Ishikawa (cell line): ENCODE data around the gene NBAS.

ENCODE experiments used
- CEBPB ChIP-seq: IDR thresholded peaks from 2 replicates; pipeline ENCODE4 v1.6.1; 2012
- CREB1 ChIP-seq: IDR thresholded peaks from 2 replicates; pipeline ENCODE4 v1.6.1; 2012; ENCODE audit warnings: low read depth
- EGR1 ChIP-seq: IDR thresholded peaks from 2 replicates; pipeline ENCODE4 v1.6.1; 2012
- EP300 ChIP-seq: IDR thresholded peaks from 2 replicates; pipeline ENCODE4 v1.6.1; 2012; ENCODE audit warnings: borderline replicate concordance
- FOXM1 ChIP-seq: IDR thresholded peaks from 2 replicates; pipeline ENCODE4 v1.6.1; 2012; ENCODE audit warnings: low read depth, borderline replicate concordance
- NFIC ChIP-seq: IDR thresholded peaks from 2 replicates; pipeline ENCODE4 v1.6.1; 2012
- RAD21 ChIP-seq: IDR thresholded peaks from 2 replicates; pipeline ENCODE4 v1.6.1; 2012; ENCODE audit warnings: low read depth
- TAF1 ChIP-seq: IDR thresholded peaks from 2 replicates; pipeline ENCODE4 v1.6.1; 2012; ENCODE audit warnings: low read depth, mild to moderate bottlenecking
- TCF12 ChIP-seq: IDR thresholded peaks from 2 replicates; pipeline ENCODE4 v1.6.1; 2012; ENCODE audit warnings: low read depth
- TEAD4 ChIP-seq: IDR thresholded peaks from 2 replicates; pipeline ENCODE4 v1.6.1; 2012
- YY1 ChIP-seq: IDR thresholded peaks from 2 replicates; pipeline ENCODE4 v1.6.1; 2012; ENCODE audit warnings: low read depth
- ZBTB7A ChIP-seq: IDR thresholded peaks from 2 replicates; pipeline ENCODE4 v1.6.1; 2012; ENCODE audit warnings: low read depth
- TF ChIP-seq, protein P1 (sequence below): IDR thresholded peaks from 2 replicates; pipeline ENCODE4 v1.6.1; 2012; ENCODE audit warnings: low read depth, mild to moderate bottlenecking
- TF ChIP-seq, protein P2 (sequence below): IDR thresholded peaks from 2 replicates; pipeline ENCODE4 v1.6.1; 2012
- TF ChIP-seq, protein P3 (sequence below): IDR thresholded peaks from 2 replicates; pipeline ENCODE4 v1.6.1; 2012

NBAS gene

DNA sequence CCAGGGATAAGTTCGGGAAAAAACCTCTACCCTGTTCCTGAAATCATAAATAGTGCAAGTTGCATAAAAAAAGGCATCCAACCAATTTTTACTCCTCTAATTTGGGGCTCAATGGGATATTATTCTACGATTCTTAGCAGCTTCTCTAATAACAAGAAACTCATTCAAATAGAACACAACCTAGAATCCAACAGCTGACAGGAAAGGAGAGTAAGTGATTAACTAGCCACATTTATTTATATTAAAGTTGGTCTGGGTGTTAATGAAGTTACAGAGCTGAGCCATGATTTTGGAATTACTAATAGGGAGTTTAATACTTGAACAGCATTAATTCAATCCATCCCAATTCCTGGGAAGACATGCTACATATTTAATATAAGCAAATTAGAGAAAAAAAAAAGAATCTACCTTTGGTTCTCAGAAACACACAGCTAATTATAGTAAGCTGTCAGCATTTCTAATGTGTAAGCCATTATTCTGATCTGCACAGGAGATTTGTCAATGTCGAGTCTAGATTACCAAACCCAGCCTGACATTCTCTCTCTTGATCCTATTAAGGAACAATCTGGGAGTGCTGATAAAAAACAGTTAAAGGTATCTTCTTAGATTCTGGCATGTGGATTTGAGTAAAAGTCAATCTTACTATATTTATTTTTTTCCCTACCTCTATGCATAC, 267.7 kb downstream of the NBAS start:
- TF ChIP-seq TEAD4 (no peak), FOXM1 (no peak), TCF12 (no peak), EGR1 (no peak), ZBTB7A (no peak), NFIC (no peak), CEBPB (no peak), CREB1 (no peak), RAD21 (no peak), EP300 (no peak), YY1 (no peak), TAF1 (no peak)
- TF ChIP-seq, protein P1, sequence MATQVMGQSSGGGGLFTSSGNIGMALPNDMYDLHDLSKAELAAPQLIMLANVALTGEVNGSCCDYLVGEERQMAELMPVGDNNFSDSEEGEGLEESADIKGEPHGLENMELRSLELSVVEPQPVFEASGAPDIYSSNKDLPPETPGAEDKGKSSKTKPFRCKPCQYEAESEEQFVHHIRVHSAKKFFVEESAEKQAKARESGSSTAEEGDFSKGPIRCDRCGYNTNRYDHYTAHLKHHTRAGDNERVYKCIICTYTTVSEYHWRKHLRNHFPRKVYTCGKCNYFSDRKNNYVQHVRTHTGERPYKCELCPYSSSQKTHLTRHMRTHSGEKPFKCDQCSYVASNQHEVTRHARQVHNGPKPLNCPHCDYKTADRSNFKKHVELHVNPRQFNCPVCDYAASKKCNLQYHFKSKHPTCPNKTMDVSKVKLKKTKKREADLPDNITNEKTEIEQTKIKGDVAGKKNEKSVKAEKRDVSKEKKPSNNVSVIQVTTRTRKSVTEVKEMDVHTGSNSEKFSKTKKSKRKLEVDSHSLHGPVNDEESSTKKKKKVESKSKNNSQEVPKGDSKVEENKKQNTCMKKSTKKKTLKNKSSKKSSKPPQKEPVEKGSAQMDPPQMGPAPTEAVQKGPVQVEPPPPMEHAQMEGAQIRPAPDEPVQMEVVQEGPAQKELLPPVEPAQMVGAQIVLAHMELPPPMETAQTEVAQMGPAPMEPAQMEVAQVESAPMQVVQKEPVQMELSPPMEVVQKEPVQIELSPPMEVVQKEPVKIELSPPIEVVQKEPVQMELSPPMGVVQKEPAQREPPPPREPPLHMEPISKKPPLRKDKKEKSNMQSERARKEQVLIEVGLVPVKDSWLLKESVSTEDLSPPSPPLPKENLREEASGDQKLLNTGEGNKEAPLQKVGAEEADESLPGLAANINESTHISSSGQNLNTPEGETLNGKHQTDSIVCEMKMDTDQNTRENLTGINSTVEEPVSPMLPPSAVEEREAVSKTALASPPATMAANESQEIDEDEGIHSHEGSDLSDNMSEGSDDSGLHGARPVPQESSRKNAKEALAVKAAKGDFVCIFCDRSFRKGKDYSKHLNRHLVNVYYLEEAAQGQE, result no peak
- TF ChIP-seq, protein P2, sequence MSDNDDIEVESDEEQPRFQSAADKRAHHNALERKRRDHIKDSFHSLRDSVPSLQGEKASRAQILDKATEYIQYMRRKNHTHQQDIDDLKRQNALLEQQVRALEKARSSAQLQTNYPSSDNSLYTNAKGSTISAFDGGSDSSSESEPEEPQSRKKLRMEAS, result no peak
- TF ChIP-seq, protein P3, sequence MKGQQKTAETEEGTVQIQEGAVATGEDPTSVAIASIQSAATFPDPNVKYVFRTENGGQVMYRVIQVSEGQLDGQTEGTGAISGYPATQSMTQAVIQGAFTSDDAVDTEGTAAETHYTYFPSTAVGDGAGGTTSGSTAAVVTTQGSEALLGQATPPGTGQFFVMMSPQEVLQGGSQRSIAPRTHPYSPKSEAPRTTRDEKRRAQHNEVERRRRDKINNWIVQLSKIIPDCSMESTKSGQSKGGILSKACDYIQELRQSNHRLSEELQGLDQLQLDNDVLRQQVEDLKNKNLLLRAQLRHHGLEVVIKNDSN, result no peak

DNA sequence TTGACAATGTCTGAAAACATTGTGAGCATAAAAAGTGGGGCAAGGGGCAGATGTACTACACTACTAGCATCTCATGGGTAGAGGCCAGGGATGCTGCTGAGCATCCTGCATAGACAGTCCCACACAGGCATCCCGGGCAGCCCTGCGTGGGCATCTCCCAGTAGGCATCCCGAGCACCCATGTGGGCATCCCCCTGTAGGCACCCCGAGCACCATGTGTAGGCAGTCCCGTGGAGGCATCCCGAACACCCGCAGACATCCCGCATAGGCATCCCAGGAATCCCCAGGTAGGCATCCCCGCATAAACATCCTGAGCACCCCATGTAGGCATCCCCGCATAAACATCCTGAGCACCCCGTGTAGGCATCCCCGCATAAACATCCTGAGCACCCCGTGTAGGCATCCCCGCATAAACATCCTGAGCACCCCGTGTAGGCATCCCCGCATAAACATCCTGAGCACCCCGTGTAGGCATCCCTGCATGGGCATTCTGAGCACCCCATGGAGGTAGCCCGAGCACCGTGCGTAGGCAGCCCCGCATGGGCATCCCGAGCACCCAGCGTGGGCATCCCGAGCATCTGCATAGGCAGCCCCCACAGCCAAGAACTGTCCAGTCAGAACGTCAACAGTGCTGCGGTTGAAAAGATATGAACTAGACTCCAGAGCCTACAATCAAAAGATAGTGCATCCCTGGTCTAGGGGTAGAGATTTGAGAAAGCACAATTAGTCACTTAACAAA, 273.5 kb downstream of the NBAS start:
- TF ChIP-seq TEAD4 (no peak), YY1 (no peak), TAF1 (no peak)
- TF ChIP-seq, protein P2, result no peak
- TF ChIP-seq, protein P1, result no peak

DNA sequence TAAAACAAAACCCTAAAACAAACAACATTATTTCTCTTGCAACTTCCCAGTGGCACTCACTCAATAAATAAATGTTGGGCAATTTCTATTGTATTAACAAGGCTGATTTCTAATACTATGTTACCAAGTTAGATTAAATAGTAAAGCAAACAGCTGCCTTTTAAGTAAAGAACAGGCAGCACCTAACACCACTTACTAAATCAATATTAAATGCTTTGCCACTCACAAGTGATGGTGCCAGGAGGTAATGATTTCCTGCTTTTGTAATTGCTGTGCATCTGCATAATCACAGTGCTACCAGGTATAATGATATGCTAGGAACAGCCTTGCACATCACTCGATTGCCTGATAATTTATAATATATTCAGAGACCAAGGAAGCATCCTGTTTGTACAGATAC, 276.5 kb downstream of the NBAS start:
- TF ChIP-seq ZBTB7A, result no peak
- TF ChIP-seq, protein P3, result no peak
- TF ChIP-seq, protein P2, result no peak
- TF ChIP-seq CREB1, result no peak
- TF ChIP-seq CEBPB, result no peak
- TF ChIP-seq EP300, result no peak
- no peak for TF ChIP-seq EGR1
- no peak for TF ChIP-seq YY1
- no peak for TF ChIP-seq NFIC
- no peak for TF ChIP-seq RAD21
- no peak for TF ChIP-seq TEAD4
- TF ChIP-seq TAF1, result no peak
- no peak for TF ChIP-seq TCF12
- TF ChIP-seq, protein P1, result no peak
- no peak for TF ChIP-seq FOXM1

DNA sequence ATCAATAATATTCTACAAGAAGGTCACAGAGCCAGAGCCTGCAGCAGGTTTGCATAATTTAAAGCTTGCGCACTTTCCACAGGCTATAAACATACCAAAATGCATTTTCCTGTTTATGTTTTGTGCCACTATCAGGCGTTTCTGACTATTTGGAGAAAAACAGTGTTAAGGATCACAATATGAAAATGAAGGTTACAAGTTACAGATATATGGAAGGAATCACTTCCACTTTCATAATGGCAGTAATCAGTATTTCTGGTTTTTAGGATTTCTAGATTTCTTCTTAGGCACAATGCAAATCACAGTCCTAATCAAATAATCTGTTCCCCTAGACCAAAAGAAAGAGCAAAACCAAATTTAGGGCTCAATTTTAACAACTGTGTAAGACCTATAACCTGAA, 279.5 kb downstream of the NBAS start:
- TF ChIP-seq TEAD4, result no peak
